A549 treated with CORT108297 at 1 μM for 4 hours (cell line): ENCODE measurements around the gene GZMA. TPM values are rescaled to one million over a fixed set of nuclear protein-coding genes. Genes with fewer than 3 reads are reported as not detected.

Experiments
- total RNA-seq: library from RNA; stranded (reverse); fragments of 200-300 nt; extraction: Qiagen RNA extraction; gene quantifications from 5 replicates; pipeline ENCODE4 v1.2.3, GENCODE V29; 2022

Gene GZMA
- total RNA-seq = not detected in 5 replicates

DNA sequence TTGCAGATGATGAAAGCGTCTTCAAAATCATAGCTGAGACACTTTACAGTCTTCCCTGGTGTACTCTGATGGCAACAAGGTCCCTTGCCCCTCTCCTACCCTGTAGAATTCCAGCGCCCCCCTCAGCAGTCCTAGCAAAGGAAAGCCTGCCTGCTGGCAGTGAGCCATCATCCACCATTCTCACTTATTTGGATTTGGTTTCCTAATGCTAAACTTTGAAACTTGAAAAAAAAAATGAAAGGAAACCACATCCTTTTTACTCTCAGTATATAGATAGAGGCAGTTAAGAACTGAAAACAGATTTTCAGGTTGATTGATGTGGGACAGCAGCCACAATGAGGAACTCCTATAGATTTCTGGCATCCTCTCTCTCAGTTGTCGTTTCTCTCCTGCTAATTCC lies at the start of gene GZMA:
Gene GZMA, plus strand, starts transcription at position 299 of the 400 bp plus-strand sequence. Its CDS starts 37 bp downstream, at position 336.

Other genes with a start within 250 kb of the GZMA start
- gene ESM1, start 117.1 kb upstream of the GZMA start, total RNA-seq = 0.06 TPM in 1 of 5 replicates, not detected in the others
- gene GZMK, start 78.4 kb upstream of the GZMA start, total RNA-seq = not detected in 5 replicates
- 36.3 to 49.8 TPM (median 38.0 TPM) in 5 replicates for gene GPX8, start 57.5 kb downstream of the GZMA start, total RNA-seq
- 0.07 to 0.11 TPM (median 0.09 TPM) in 5 replicates for gene CDC20B, start 70.5 kb downstream of the GZMA start, total RNA-seq
- 1.6 to 2.6 TPM (median 2.1 TPM) in 5 replicates for gene MCIDAS, start 124.7 kb downstream of the GZMA start, total RNA-seq
- gene CCNO, start 131.0 kb downstream of the GZMA start, total RNA-seq = 5.2 to 9.9 TPM (median 9.5 TPM) in 5 replicates
- 21.5 to 26.5 TPM (median 23.3 TPM) in 5 replicates for gene DHX29, start 205.0 kb downstream of the GZMA start, total RNA-seq
- 28.8 to 63.2 TPM (median 36.2 TPM) in 5 replicates for gene MTREX, start 205.3 kb downstream of the GZMA start, total RNA-seq